Measurements from ENCODE around the gene SEPTIN5. TPM values are rescaled to one million over a fixed set of nuclear protein-coding genes. Genes with fewer than 3 reads are reported as not detected.

SEPTIN5 gene
- total and polyA plus RNA-seq, 9 of the 15 experiments (the other 6 are each of a cell fraction or from before 2014, with no cell fraction given) = 0.03 to 195 (median 119) TPM

DNA sequence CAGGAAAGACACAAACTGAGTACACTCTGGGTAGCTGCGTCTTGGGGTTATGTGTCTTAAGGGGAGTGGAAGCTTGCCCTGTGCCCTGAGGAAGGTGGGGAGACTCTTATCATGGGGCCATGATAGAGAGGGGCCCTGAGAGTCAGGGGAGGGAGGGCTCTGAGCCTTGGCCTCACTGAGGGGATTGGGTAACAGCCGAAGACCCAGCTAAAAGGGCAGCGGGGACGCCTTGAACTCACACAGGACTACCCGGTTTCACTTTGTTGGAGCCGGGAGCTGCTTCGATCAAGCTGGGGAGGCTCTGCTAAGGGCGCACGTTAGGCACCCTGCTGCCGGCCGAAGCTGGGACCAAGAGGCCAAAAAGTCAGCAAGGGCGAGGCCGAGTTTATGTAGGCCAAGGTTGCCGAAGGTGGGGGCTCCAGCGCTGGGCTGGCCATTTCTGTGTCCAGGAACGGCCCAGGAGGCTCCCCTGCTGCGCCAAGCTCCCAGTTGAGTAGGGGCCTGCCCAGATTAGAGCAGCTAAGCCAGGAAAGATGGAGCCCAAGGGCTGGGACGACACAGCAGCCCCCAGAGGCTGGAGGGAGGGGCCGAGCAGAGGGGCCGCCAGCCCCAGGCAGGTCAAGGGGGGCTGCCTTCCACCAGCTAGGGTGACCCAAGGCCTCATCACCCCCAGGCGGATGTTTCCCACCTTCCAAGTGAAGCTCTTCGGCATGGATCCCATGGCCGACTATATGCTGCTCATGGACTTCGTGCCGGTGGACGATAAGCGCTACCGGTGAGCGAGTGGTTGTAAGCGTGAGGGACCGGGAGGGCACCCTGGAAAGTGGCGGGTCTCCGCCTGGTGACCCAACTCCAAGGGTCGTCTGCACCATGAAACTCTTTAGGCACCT lies 48.5 kb downstream of the SEPTIN5 start:
- POLR2A ChIA-PET = interaction anchor here (0.5 to 6.7 kb wide), 22 partner anchors 8 to 1815 kb away, joined by 3 to 78 read pairs (median 4); partner anchors contain the start of genes GNB1L and RTL10
- H3K9ac ChIP-seq (ENCODE audit: insufficient read depth in 1 of 2, low read depth in 2 of 2, low read length in 2 of 2) = peak overlapping the region; percentile 58 to 87
- H4K20me1 ChIP-seq (replicated peaks; ENCODE audit: control insufficient read depth, insufficient read depth, low read length) = peaks cover 8% of the 10 kb centered on the region
- in situ Hi-C loops (cut with MboI) = no loop called here
- H3K79me2 ChIP-seq (ENCODE audit: control insufficient read depth, insufficient read depth, low read length) = peaks cover 25% of the 10 kb centered on the region
- H3K27me3 ChIP-seq (ENCODE audit: control insufficient read depth in 2 of 2, insufficient read depth in 2 of 2, low read length in 2 of 2) = peaks cover 5 to 24% of the 10 kb centered on the region in 2 experiments; a peak in 4 of 5 replicates
- WGBS (ENCODE audit: insufficient coverage, low coverage, missing lambda C conversion rate) = 60% methylated on average over 34 of the region's 34 CpGs
- H3K4me2 ChIP-seq (ENCODE audit: insufficient read depth, low read length) = peak overlapping the region; percentile 76
- peaks cover 12 to 92% of the 10 kb centered on the region in 2 experiments; a peak in 3 of 5 replicates for H3K4me1 ChIP-seq (replicated peaks in 1 of 2; ENCODE audit: control insufficient read depth in 2 of 2, insufficient read depth in 2 of 2, low read length in 2 of 2)
- peaks cover 9% of the 10 kb centered on the region for H3K9me1 ChIP-seq (ENCODE audit: control insufficient read depth, insufficient read depth, low read length)
- peaks cover 8% of the 10 kb centered on the region; the same call in 1 of the 3 replicates for H3K36me3 ChIP-seq (ENCODE audit: control insufficient read depth, insufficient read depth, low read length)
- peak overlapping the region; percentile 13; the same call in 2 of the 3 replicates for H3K27ac ChIP-seq (ENCODE audit: extremely low read depth, low read depth, low read length)
- H3K4me3 ChIP-seq = peak overlapping the region; percentile 36
- BruUV-seq (replicated peaks) = TSS peak; percentile 41
- intact Hi-C loops (cut with micrococcal nuclease) = no loop called here
- FAIRE-seq (no peak), DNase-seq (ENCODE audit: extremely low read depth in 1 of 4, low spot score in 3 of 4) (no peak), ATAC-seq (peak; percentile 1)
- peak overlapping the region; percentile 21 for H2AFZ ChIP-seq (ENCODE audit: low read depth, low read length)
- CTCF ChIA-PET (ENCODE audit: low intra/inter-chr PET ratio) = no interaction called here
- H3K9me3 ChIP-seq (replicated peaks; ENCODE audit: control insufficient read depth, insufficient read depth, low read depth, low read length) = no peaks in the 10 kb centered on the region
- TF ChIP-seq ELF1 (tag; IDR thresholded peaks at IDR 0.05) (no peak), NUFIP1 (IDR thresholded peaks at IDR 0.05; ENCODE audit: partially characterized antibody) (no peak), MLX (CRISPR knock-in tag; conservative IDR thresholded peaks at IDR 0.05) (0 out of 4 replicates have a peak, but pooled peaks of 1 of the 2 experiments have one; percentile 64), POLR2H (tag; IDR thresholded peaks at IDR 0.05; ENCODE audit: low read depth) (no peak), DPF2 (IDR thresholded peaks at IDR 0.05) (no peak), ZNF445 (CRISPR knock-in tag; IDR thresholded peaks at IDR 0.05; ENCODE audit: low read depth) (no peak), ELF4 (CRISPR knock-in tag; IDR thresholded peaks at IDR 0.05) (no peak), NR2F6 (CRISPR knock-in tag; IDR thresholded peaks at IDR 0.05) (no peak), GTF2A2 (tag; IDR thresholded peaks at IDR 0.05) (no peak), ELK3 (CRISPR knock-in tag; IDR thresholded peaks at IDR 0.05) (no peak), KLF16 (IDR thresholded peaks at IDR 0.05) (no peak)
- TF ChIP-seq, protein P1, sequence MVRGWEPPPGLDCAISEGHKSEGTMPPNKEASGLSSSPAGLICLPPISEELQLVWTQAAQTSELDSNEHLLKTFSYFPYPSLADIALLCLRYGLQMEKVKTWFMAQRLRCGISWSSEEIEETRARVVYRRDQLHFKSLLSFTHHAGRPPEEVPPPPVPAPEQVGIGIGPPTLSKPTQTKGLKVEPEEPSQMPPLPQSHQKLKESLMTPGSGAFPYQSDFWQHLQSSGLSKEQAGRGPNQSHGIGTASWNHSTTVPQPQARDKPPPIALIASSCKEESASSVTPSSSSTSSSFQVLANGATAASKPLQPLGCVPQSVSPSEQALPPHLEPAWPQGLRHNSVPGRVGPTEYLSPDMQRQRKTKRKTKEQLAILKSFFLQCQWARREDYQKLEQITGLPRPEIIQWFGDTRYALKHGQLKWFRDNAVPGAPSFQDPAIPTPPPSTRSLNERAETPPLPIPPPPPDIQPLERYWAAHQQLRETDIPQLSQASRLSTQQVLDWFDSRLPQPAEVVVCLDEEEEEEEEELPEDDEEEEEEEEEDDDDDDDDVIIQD (CRISPR knock-in tag; IDR thresholded peaks at IDR 0.05) = 0 out of 2 replicates have a peak, but pooled peaks have one; percentile 67
- TF ChIP-seq, protein P2, sequence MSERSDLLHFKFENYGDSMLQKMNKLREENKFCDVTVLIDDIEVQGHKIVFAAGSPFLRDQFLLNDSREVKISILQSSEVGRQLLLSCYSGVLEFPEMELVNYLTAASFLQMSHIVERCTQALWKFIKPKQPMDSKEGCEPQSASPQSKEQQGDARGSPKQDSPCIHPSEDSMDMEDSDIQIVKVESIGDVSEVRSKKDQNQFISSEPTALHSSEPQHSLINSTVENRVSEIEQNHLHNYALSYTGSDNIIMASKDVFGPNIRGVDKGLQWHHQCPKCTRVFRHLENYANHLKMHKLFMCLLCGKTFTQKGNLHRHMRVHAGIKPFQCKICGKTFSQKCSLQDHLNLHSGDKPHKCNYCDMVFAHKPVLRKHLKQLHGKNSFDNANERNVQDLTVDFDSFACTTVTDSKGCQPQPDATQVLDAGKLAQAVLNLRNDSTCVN (CRISPR knock-in tag; IDR thresholded peaks at IDR 0.05) = no peak
- TF ChIP-seq, protein P3, sequence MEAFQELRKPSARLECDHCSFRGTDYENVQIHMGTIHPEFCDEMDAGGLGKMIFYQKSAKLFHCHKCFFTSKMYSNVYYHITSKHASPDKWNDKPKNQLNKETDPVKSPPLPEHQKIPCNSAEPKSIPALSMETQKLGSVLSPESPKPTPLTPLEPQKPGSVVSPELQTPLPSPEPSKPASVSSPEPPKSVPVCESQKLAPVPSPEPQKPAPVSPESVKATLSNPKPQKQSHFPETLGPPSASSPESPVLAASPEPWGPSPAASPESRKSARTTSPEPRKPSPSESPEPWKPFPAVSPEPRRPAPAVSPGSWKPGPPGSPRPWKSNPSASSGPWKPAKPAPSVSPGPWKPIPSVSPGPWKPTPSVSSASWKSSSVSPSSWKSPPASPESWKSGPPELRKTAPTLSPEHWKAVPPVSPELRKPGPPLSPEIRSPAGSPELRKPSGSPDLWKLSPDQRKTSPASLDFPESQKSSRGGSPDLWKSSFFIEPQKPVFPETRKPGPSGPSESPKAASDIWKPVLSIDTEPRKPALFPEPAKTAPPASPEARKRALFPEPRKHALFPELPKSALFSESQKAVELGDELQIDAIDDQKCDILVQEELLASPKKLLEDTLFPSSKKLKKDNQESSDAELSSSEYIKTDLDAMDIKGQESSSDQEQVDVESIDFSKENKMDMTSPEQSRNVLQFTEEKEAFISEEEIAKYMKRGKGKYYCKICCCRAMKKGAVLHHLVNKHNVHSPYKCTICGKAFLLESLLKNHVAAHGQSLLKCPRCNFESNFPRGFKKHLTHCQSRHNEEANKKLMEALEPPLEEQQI (IDR thresholded peaks at IDR 0.05) = no peak
